Sciatic nerve (tissue), 2 donors: ENCODE measurements around the gene ZNF37A. TPM values are rescaled to one million over a fixed set of nuclear protein-coding genes. Genes with fewer than 3 reads are reported as not detected.
"Not testable (repeated sequence)": the region's sequence is repeated elsewhere in the genome, so short reads cannot be mapped to it uniquely, and the experiment has no call there.

Experiments
- ATAC-seq: fragments of 200-7000 bp; cut with Tn5 transposase; one replicate; pipeline ENCODE4 v1.9.1; 2020; ENCODE audit warnings: mild to moderate bottlenecking, moderate library complexity
- DNase-seq: peaks from one replicate; pipeline ENCODE4 v3.0.0-alpha.2; 2020; ENCODE audit warnings: low spot score
- intact Hi-C: fragments of 100-400 bp; cut with DNase I; formaldehyde crosslinking; loops from one replicate; pipeline ENCODE4 v1.14.2; 2022
- total RNA-seq: library from RNA; stranded (reverse); fragmentation: NEBNext Ultra II Directional; extraction: Animal tissue kit (Norgen Biotek cat#: 25700); gene quantifications from one replicate; pipeline ENCODE4 v1.2.1, GENCODE V29; 2021
- donor health status: DM: no; HTN: no; CAD: no.
- donor health status: DM: no; HTN: no; CAD: no.

ZNF37A gene
- total RNA-seq, 1 donor from 2014 or later, result 32.8 TPM

- no peak for ATAC-seq
- no peak for DNase-seq
- intact Hi-C loops, result no loop called here
These were observed 49.5 kb downstream of the ZNF37A start for GRCh38 chr10:38143587-38143986.

- intact Hi-C loops, result no loop called here
- ATAC-seq, result no peak
- DNase-seq, result no peak
These were observed 52.6 kb downstream of the ZNF37A start for GRCh38 chr10:38146579-38147333.

DNA sequence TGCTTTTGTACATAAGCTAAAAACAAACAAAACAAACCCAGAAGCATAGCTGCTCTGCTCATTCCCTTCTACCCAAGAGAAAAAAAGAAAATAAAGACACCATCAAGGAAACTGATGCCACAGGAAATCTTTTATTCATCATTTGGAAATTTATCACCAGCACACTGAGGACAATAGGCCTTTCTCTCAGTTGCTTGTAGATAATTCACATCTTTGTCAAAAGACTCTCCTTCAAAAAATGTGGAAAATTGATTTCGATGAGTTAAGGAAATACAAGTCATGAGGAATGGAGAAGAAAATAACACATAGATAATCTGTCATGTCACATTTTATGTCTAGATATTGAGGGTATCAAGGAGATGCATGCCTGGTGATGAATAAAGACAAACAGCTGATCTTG lies 53.5 kb downstream of the ZNF37A start:
- DNase-seq (no peak), ATAC-seq (no peak)
- intact Hi-C loops, result no loop called here

GRCh38 chr10:38150891-38151463 lies 56.8 kb downstream of the ZNF37A start:
- not testable (repeated sequence) for DNase-seq

DNA sequence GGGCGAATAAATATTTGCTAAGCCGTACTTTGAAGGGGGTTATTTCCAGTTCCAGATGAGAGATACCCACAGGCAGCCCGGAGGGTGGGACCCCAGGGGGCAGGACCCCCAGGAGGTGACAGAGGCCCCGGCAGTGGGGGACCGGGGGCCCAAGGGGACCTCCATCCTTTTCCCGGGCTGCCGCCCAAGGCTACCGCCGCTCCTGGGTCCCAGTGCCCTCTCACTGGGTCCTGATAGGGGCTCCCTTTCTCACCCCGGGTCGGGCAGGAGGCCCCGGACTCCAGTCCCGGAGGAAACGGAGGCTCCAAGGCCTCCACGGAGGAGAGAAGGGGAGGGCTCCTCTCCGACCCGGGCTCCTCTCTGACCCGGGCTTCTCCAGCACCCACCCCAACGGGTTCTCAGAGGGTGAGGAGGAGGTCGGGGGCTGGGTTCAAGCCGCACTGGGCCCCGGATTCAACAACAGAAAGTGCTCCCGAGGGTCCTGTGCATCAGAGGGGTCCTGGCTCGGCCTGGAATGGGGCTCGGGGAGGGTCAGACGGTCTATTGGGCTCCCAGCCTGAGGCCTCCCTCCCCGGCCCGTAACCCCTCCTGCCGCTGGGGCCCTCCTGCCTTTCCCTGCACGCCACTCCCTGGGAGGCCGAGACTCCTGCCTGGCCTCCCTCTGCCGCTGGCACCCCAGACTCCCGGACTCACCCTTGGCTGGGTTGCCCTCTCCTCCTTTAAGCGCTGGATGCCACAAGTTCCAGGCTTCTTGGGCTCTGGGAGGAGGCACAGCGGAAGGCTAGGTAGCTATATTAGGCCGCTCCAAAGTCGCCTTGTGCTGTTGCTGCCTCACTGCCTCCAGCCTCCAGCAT lies 62.5 kb downstream of the ZNF37A start:
- DNase-seq (no peak), ATAC-seq (no peak)
- intact Hi-C loops, result no loop called here

More at GRCh38 chr10:38150891-38151463, 56.8 kb downstream of the ZNF37A start:
- intact Hi-C loops, ATAC-seq: not testable (repeated sequence)

GRCh38 chr10:38157270-38157685 lies 63.1 kb downstream of the ZNF37A start:
- ATAC-seq, result no peak
- no peak for DNase-seq
- intact Hi-C loops, result no loop called here

GRCh38 chr10:38159004-38159403 lies 64.9 kb downstream of the ZNF37A start:
- ATAC-seq, result no peak
- intact Hi-C loops, result no loop called here
- no peak for DNase-seq

DNA sequence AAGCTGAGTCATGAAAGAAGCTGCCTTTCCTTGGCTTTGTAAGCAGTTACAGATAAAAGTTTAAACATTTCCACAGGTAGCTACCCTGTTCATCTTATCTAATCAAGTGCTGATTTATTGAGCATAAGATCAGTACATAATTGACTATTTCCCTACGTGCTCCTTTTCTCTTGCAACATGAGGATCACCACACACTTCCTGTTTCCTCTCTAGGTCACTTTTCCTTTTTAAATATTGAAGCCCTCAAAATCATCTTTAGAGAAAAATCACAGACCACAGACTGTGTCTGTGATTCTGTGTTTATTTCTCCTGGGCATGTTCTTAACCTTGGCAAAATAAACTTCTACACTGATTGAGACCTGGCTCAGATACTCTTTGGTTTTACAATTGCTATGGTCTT lies 69.5 kb downstream of the ZNF37A start:
- DNase-seq, result no peak
- intact Hi-C loops, result no loop called here
- no peak for ATAC-seq

DNA sequence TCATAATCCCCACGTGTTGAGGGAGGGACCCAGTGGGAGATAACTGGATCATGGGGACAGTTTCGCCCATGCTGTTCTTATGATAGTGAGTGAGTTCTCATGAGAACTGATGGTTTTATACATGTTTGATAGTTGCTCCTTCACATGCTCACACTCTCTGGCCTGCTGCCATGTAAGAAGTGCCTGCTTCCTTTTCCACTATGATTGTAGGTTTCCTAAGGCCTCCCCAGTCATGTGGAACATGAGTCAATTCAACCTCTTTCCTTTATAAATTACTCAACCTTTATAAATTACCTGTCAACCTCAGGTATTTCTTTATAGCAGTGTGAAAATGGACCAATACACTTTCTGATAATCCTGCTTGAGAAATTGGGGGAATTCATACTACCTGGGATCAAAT lies 80.2 kb downstream of the ZNF37A start:
- intact Hi-C loops, result no loop called here
- DNase-seq, result no peak
- no peak for ATAC-seq

DNA sequence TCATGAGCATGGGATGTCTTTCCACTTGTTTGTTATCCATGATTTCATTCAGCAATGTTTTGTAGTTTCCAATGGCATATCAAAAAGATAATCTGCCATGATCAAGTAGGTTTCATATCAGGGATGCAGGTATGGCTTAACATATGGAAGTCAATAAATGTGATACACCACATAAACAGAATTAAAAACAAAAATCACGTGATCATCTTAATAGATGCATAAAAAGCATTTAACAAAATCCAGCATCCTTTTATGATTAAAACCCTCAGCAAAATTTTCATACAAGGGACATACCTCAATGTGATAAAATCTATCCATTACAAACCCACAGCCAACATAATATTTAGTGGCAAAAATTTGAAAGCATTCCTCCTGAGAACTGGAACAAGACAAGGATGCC lies 90.3 kb downstream of the ZNF37A start:
- DNase-seq (no peak), ATAC-seq (no peak)
- intact Hi-C loops, result no loop called here

Other genes with a start within 250 kb of the ZNF37A start
- gene ZNF248, start 236.7 kb upstream of the ZNF37A start, total RNA-seq, result 22.3 TPM
- gene ZNF25, start 117.7 kb upstream of the ZNF37A start, total RNA-seq, result 21.0 TPM
- gene ZNF33A, start 83.7 kb upstream of the ZNF37A start, total RNA-seq, result 32.5 TPM